Stomach (tissue), 4 donors: Measurements from ENCODE around the gene UBAC2.

Experiments
- EP300 ChIP-seq: sonication (generic); formaldehyde crosslinking; IDR thresholded peaks from one replicate; pipeline ENCODE4 v1.6.1; 2017; ENCODE audit warnings: antibody characterized with exemption
- POLR2A ChIP-seq, 4 donors: fragments of 450-650 bp; IDR thresholded peaks; one replicate each; pipeline ENCODE4 v1.6.1; 2016; ENCODE audit warnings: antibody characterized with exemption in 4 of 4, control low read depth in 2 of 4, mild to moderate bottlenecking in 1 of 4, moderate library complexity in 1 of 4
- POLR2AphosphoS5 ChIP-seq, 3 donors: sonication (generic); formaldehyde crosslinking; IDR thresholded peaks; one replicate each; pipeline ENCODE4 v1.6.1; 2016; ENCODE audit warnings: antibody characterized with exemption in 3 of 3
- TF ChIP-seq, protein P1 (sequence below), 7 experiments: fragments of 450-650 bp in 4 of 7; fragments of 200-600 bp in 3 of 7; sonication (generic) in 3 of 7; IDR thresholded peaks; one replicate each; pipeline ENCODE4 v1.5.1; 2016 to 2019; ENCODE audit warnings: antibody characterized with exemption in 7 of 7, control low read depth in 2 of 7, mild to moderate bottlenecking in 1 of 7

- TF ChIP-seq, protein P1, sequence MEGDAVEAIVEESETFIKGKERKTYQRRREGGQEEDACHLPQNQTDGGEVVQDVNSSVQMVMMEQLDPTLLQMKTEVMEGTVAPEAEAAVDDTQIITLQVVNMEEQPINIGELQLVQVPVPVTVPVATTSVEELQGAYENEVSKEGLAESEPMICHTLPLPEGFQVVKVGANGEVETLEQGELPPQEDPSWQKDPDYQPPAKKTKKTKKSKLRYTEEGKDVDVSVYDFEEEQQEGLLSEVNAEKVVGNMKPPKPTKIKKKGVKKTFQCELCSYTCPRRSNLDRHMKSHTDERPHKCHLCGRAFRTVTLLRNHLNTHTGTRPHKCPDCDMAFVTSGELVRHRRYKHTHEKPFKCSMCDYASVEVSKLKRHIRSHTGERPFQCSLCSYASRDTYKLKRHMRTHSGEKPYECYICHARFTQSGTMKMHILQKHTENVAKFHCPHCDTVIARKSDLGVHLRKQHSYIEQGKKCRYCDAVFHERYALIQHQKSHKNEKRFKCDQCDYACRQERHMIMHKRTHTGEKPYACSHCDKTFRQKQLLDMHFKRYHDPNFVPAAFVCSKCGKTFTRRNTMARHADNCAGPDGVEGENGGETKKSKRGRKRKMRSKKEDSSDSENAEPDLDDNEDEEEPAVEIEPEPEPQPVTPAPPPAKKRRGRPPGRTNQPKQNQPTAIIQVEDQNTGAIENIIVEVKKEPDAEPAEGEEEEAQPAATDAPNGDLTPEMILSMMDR (IDR thresholded peaks at IDR 0.05), result no peak
- TF ChIP-seq POLR2A (IDR thresholded peaks at IDR 0.05) (no peak), POLR2AphosphoS5 (IDR thresholded peaks at IDR 0.05) (no peak), EP300 (no peak)
These were observed 126.5 kb downstream of the UBAC2 start for GRCh38 chr13:99327126-99327525.
